HFFc6 (cell line): ENCODE data around the gene RCBTB1. TPM values are rescaled to one million over a fixed set of nuclear protein-coding genes. Genes with fewer than 3 reads are reported as not detected.
"Not testable (repeated sequence)": the region's sequence is repeated elsewhere in the genome, so short reads cannot be mapped to it uniquely, and the experiment has no call there.

Experiments used
- DNase-seq: peaks from one replicate; pipeline ENCODE4 v3.0.0-alpha.2; 2018
- H3K27ac Mint-ChIP-seq: 2 replicates; pipeline ENCODE4 v1.8.0; 2020; ENCODE audit warnings: mild to moderate bottlenecking, mixed read lengths
- H3K27me3 Mint-ChIP-seq: 2 replicates; pipeline ENCODE4 v1.8.0; 2021; ENCODE audit warnings: mild to moderate bottlenecking, moderate library complexity, mixed read lengths; ENCODE audit not compliant: insufficient read depth
- H3K36me3 Mint-ChIP-seq: 2 replicates; pipeline ENCODE4 v1.8.0; 2021; ENCODE audit warnings: low read depth, mixed read lengths
- H3K4me1 Mint-ChIP-seq: 2 replicates; pipeline ENCODE4 v1.8.0; 2020; ENCODE audit warnings: low read depth, mixed read lengths
- H3K4me3 Mint-ChIP-seq: 2 replicates; pipeline ENCODE4 v1.8.0; 2020; ENCODE audit warnings: mild to moderate bottlenecking, moderate library complexity, mixed read lengths
- H3K9me3 Mint-ChIP-seq: 2 replicates; pipeline ENCODE4 v1.8.0; 2020; ENCODE audit warnings: mild to moderate bottlenecking, mixed read lengths
- CTCF ChIP-seq: fragments of 200-600 bp; sonication (generic); IDR thresholded peaks from 2 replicates; pipeline ENCODE4 v1.5.0; 2021; ENCODE audit warnings: antibody characterized with exemption, mild to moderate bottlenecking
- total RNA-seq, 6 experiments: library from RNA; stranded (reverse); fragmentation: NEBNext Ultra II Directional; extraction: Animal tissue kit (Norgen Biotek cat#: 25700); gene quantifications; 2 replicates in 1 of 6; 3 replicates in 5 of 6; pipeline ENCODE4 v1.2.3, GENCODE V29; 2021

RCBTB1 gene
- total RNA-seq, 6 experiments from 2014 or later: 13.3 to 17.4 (median 15.6) TPM

GRCh38 chr13:49596221-49596620 lies 10.9 kb upstream of the RCBTB1 start:
- Mint-ChIP-seq H3K9me3 (no peaks in the 10 kb centered on the region), H3K36me3 (no peaks in the 10 kb centered on the region), H3K4me3 (no peak overlapping the region), H3K27me3 (peaks cover 5% of the 10 kb centered on the region), H3K27ac (no peak overlapping the region), H3K4me1 (no peaks in the 10 kb centered on the region)
- DNase-seq: no peak
- TF ChIP-seq CTCF: no peak

GRCh38 chr13:49594576-49594975 lies 9.2 kb upstream of the RCBTB1 start:
- no peak for DNase-seq
- no peaks in the 10 kb centered on the region for H3K36me3 Mint-ChIP-seq
- no peak overlapping the region for H3K4me3 Mint-ChIP-seq
- H3K4me1 Mint-ChIP-seq: no peaks in the 10 kb centered on the region
- no peak for TF ChIP-seq CTCF
- no peaks in the 10 kb centered on the region for H3K9me3 Mint-ChIP-seq
- H3K27ac Mint-ChIP-seq: no peak overlapping the region
- H3K27me3 Mint-ChIP-seq: peaks cover 2% of the 10 kb centered on the region

GRCh38 chr13:49593876-49594275 lies 8.5 kb upstream of the RCBTB1 start:
- H3K4me1 Mint-ChIP-seq, DNase-seq, H3K27ac Mint-ChIP-seq, H3K36me3 Mint-ChIP-seq, H3K27me3 Mint-ChIP-seq, H3K9me3 Mint-ChIP-seq, H3K4me3 Mint-ChIP-seq: not testable (repeated sequence)

- not testable (repeated sequence) for H3K9me3 Mint-ChIP-seq, H3K27ac Mint-ChIP-seq, H3K27me3 Mint-ChIP-seq, H3K36me3 Mint-ChIP-seq, DNase-seq, H3K4me3 Mint-ChIP-seq
- peaks cover 19% of the 10 kb centered on the region for H3K4me1 Mint-ChIP-seq
These were observed 5.4 kb upstream of the RCBTB1 start for GRCh38 chr13:49590714-49591113.

- TF ChIP-seq CTCF: no peak
- Mint-ChIP-seq H3K4me1 (peaks cover 32% of the 10 kb centered on the region), H3K27ac (peak overlapping the region; percentile 16; the same call in 1 of the 2 replicates), H3K9me3 (no peaks in the 10 kb centered on the region), H3K27me3 (no peaks in the 10 kb centered on the region; the same call in 1 of the 2 replicates), H3K4me3 (no peak overlapping the region; the same call in 1 of the 2 replicates), H3K36me3 (no peaks in the 10 kb centered on the region)
- peak; percentile 26 for DNase-seq
These were observed 2.0 kb upstream of the RCBTB1 start for GRCh38 chr13:49587311-49587847.

- TF ChIP-seq CTCF: no peak
- H3K27me3 Mint-ChIP-seq: no peaks in the 10 kb centered on the region; the same call in 1 of the 2 replicates
- peak overlapping the region; percentile 16; the same call in 1 of the 2 replicates for H3K27ac Mint-ChIP-seq
- DNase-seq: no peak
- no peaks in the 10 kb centered on the region for H3K36me3 Mint-ChIP-seq
- H3K9me3 Mint-ChIP-seq: no peaks in the 10 kb centered on the region
- H3K4me1 Mint-ChIP-seq: peaks cover 32% of the 10 kb centered on the region
- peak overlapping the region; percentile 95 for H3K4me3 Mint-ChIP-seq
These were observed 1.4 kb upstream of the RCBTB1 start for GRCh38 chr13:49586717-49587116.
